ENCODE results near the gene OSBPL9. TPM values are rescaled to one million over a fixed set of nuclear protein-coding genes. Genes with fewer than 3 reads are reported as not detected.
A peak's percentile ranks its signal among the peaks of the same experiment; 100 is the strongest.

OSBPL9 gene
- total and polyA plus RNA-seq, 9 of the 15 experiments (the other 6 are each of a cell fraction or from before 2014, with no cell fraction given): 43.9 to 217 (median 170) TPM

GRCh38 chr1:51624855-51625254 lies 8.0 kb downstream of the OSBPL9 start:
- intact Hi-C loops (cut with micrococcal nuclease) (loop anchor here (5.0 kb wide), 2 partner anchors 127 to 252 kb away; partner anchors contain the start of gene NRDC), in situ Hi-C loops (cut with MboI) (loop anchor here (5.0 kb wide), 1 partner anchor 147 kb away; no protein-coding TSS in a partner anchor)
- H3K36me3 ChIP-seq (ENCODE audit: control insufficient read depth, insufficient read depth, low read length): no peaks in the 10 kb centered on the region
- ATAC-seq (no peak), DNase-seq (ENCODE audit: extremely low read depth in 1 of 4, low spot score in 3 of 4) (no peak), FAIRE-seq (no peak)
- no peak overlapping the region for H2AFZ ChIP-seq (ENCODE audit: low read depth, low read length)
- BruUV-seq (replicated peaks): no TSS peak
- H3K9ac ChIP-seq (ENCODE audit: insufficient read depth in 1 of 2, low read depth in 2 of 2, low read length in 2 of 2): no peak overlapping the region
- no peaks in the 10 kb centered on the region for H4K20me1 ChIP-seq (replicated peaks; ENCODE audit: control insufficient read depth, insufficient read depth, low read length)
- H3K9me3 ChIP-seq (replicated peaks; ENCODE audit: control insufficient read depth, insufficient read depth, low read depth, low read length): no peaks in the 10 kb centered on the region
- H3K79me2 ChIP-seq (ENCODE audit: control insufficient read depth, insufficient read depth, low read length): peaks cover 93% of the 10 kb centered on the region
- H3K4me3 ChIP-seq: no peak overlapping the region
- peaks cover 3% of the 10 kb centered on the region for H3K9me1 ChIP-seq (ENCODE audit: control insufficient read depth, insufficient read depth, low read length)
- POLR2A ChIA-PET: interaction anchor here (0.7 to 1.2 kb wide), 3 partner anchors 15 to 30 kb away, joined by 3 read pairs; no protein-coding TSS in a partner anchor
- H3K27ac ChIP-seq (ENCODE audit: extremely low read depth, low read depth, low read length): peak overlapping the region; percentile 51; the same call in 1 of the 3 replicates
- CTCF ChIA-PET (ENCODE audit: low intra/inter-chr PET ratio): no interaction called here
- H3K27me3 ChIP-seq (ENCODE audit: control insufficient read depth in 2 of 2, insufficient read depth in 2 of 2, low read length in 2 of 2): no peaks in the 10 kb centered on the region
- 17% methylated on average over 1 of the region's 1 CpG for WGBS (ENCODE audit: insufficient coverage, low coverage, missing lambda C conversion rate)
- peaks cover 21 to 45% of the 10 kb centered on the region in 2 experiments for H3K4me1 ChIP-seq (replicated peaks in 1 of 2; ENCODE audit: control insufficient read depth in 2 of 2, insufficient read depth in 2 of 2, low read length in 2 of 2)
- no peak overlapping the region for H3K4me2 ChIP-seq (ENCODE audit: insufficient read depth, low read length)
- TF ChIP-seq PTBP1 (IDR thresholded peaks at IDR 0.05; ENCODE audit: low read depth, low read length) (no peak), RBM17 (IDR thresholded peaks at IDR 0.05; ENCODE audit: borderline replicate concordance, low read depth, low read length) (no peak), DPF2 (IDR thresholded peaks at IDR 0.05) (0 out of 2 replicates have a peak, but pooled peaks have one; percentile 39), MAFG (tag; conservative IDR thresholded peaks at IDR 0.05) (peak; percentile 81), ZSCAN29 (IDR thresholded peaks at IDR 0.05) (0 out of 2 replicates have a peak, but pooled peaks have one; percentile 25), TSHZ1 (CRISPR knock-in tag; IDR thresholded peaks at IDR 0.05) (no peak), ZNF316 (IDR thresholded peaks at IDR 0.05) (peak; percentile 71), MAFK (IDR thresholded peaks at IDR 0.05; ENCODE audit: low read length) (peak; percentile 41; the same call in 1 of the 2 replicates), ZNF551 (CRISPR knock-in tag; IDR thresholded peaks at IDR 0.05) (no peak), ARID3A (IDR thresholded peaks at IDR 0.05; ENCODE audit: borderline replicate concordance, low read depth, low read length) (no peak)
- TF ChIP-seq, protein P1, sequence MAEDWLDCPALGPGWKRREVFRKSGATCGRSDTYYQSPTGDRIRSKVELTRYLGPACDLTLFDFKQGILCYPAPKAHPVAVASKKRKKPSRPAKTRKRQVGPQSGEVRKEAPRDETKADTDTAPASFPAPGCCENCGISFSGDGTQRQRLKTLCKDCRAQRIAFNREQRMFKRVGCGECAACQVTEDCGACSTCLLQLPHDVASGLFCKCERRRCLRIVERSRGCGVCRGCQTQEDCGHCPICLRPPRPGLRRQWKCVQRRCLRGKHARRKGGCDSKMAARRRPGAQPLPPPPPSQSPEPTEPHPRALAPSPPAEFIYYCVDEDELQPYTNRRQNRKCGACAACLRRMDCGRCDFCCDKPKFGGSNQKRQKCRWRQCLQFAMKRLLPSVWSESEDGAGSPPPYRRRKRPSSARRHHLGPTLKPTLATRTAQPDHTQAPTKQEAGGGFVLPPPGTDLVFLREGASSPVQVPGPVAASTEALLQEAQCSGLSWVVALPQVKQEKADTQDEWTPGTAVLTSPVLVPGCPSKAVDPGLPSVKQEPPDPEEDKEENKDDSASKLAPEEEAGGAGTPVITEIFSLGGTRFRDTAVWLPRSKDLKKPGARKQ (CRISPR knock-in tag; IDR thresholded peaks at IDR 0.05): peak; percentile 19; the same call in 1 of the 2 replicates
- TF ChIP-seq, protein P2, sequence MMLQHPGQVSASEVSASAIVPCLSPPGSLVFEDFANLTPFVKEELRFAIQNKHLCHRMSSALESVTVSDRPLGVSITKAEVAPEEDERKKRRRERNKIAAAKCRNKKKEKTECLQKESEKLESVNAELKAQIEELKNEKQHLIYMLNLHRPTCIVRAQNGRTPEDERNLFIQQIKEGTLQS (IDR thresholded peaks at IDR 0.05): 0 out of 2 replicates have a peak, but pooled peaks have one; percentile 12
- TF ChIP-seq, protein P2 (CRISPR knock-in tag; conservative IDR thresholded peaks at IDR 0.05): no peak
- TF ChIP-seq, protein P3, sequence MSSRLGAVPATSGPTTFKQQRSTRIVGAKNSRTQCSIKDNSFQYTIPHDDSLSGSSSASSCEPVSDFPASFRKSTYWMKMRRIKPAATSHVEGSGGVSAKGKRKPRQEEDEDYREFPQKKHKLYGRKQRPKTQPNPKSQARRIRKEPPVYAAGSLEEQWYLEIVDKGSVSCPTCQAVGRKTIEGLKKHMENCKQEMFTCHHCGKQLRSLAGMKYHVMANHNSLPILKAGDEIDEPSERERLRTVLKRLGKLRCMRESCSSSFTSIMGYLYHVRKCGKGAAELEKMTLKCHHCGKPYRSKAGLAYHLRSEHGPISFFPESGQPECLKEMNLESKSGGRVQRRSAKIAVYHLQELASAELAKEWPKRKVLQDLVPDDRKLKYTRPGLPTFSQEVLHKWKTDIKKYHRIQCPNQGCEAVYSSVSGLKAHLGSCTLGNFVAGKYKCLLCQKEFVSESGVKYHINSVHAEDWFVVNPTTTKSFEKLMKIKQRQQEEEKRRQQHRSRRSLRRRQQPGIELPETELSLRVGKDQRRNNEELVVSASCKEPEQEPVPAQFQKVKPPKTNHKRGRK (tag; IDR thresholded peaks at IDR 0.05): no peak
